ENCODE results near the gene AQP7. TPM values are rescaled to one million over a fixed set of nuclear protein-coding genes. Genes with fewer than 3 reads are reported as not detected.
"Not testable (repeated sequence)": the region's sequence is repeated elsewhere in the genome, so short reads cannot be mapped to it uniquely, and the experiment has no call there.

Gene AQP7
- total RNA-seq, 1 donor from 2014 or later: not detected

GRCh38 chr9:33397801-33398200 is 4.6 kb downstream of the AQP7 start:
- intact Hi-C loops (cut with micrococcal nuclease); H3K4me3 Mint-ChIP-seq; H3K36me3 Mint-ChIP-seq (ENCODE audit: low read depth); H3K4me1 Mint-ChIP-seq; H3K27me3 Mint-ChIP-seq; H3K9me3 Mint-ChIP-seq; H3K27ac Mint-ChIP-seq; DNase-seq: not testable (repeated sequence)

GRCh38 chr9:33395159-33395879 is 7.0 kb downstream of the AQP7 start:
- H3K9me3 Mint-ChIP-seq; H3K4me1 Mint-ChIP-seq; DNase-seq; H3K27me3 Mint-ChIP-seq; H3K27ac Mint-ChIP-seq; H3K4me3 Mint-ChIP-seq; H3K36me3 Mint-ChIP-seq (ENCODE audit: low read depth); intact Hi-C loops (cut with micrococcal nuclease): not testable (repeated sequence)

- intact Hi-C loops (cut with micrococcal nuclease); H3K9me3 Mint-ChIP-seq; H3K4me1 Mint-ChIP-seq; H3K4me3 Mint-ChIP-seq; DNase-seq; H3K27me3 Mint-ChIP-seq; H3K36me3 Mint-ChIP-seq (ENCODE audit: low read depth); H3K27ac Mint-ChIP-seq: not testable (repeated sequence)
Observed at GRCh38 chr9:33393986-33394385, 8.4 kb downstream of the AQP7 start.

GRCh38 chr9:33393581-33393980 is 8.8 kb downstream of the AQP7 start:
- no peaks in the 10 kb centered on the region for H3K9me3 Mint-ChIP-seq
- no peaks in the 10 kb centered on the region for H3K4me1 Mint-ChIP-seq
- no peak overlapping the region for H3K27ac Mint-ChIP-seq
- H3K36me3 Mint-ChIP-seq (ENCODE audit: low read depth): no peaks in the 10 kb centered on the region
- intact Hi-C loops (cut with micrococcal nuclease): no loop called here
- DNase-seq: no peak
- H3K27me3 Mint-ChIP-seq: peaks cover 2% of the 10 kb centered on the region
- H3K4me3 Mint-ChIP-seq: no peak overlapping the region

GRCh38 chr9:33392591-33393021 is 9.8 kb downstream of the AQP7 start:
- H3K4me1 Mint-ChIP-seq; H3K27ac Mint-ChIP-seq; H3K4me3 Mint-ChIP-seq; DNase-seq; H3K27me3 Mint-ChIP-seq; H3K36me3 Mint-ChIP-seq (ENCODE audit: low read depth); intact Hi-C loops (cut with micrococcal nuclease); H3K9me3 Mint-ChIP-seq: not testable (repeated sequence)

- H3K27ac Mint-ChIP-seq; H3K4me1 Mint-ChIP-seq; H3K36me3 Mint-ChIP-seq (ENCODE audit: low read depth); intact Hi-C loops (cut with micrococcal nuclease); H3K27me3 Mint-ChIP-seq; H3K9me3 Mint-ChIP-seq; DNase-seq; H3K4me3 Mint-ChIP-seq: not testable (repeated sequence)
Observed at GRCh38 chr9:33391111-33391771, 11.1 kb downstream of the AQP7 start.

- no peaks in the 10 kb centered on the region for H3K9me3 Mint-ChIP-seq
- no peak for DNase-seq
- H3K4me1 Mint-ChIP-seq: no peaks in the 10 kb centered on the region
- intact Hi-C loops (cut with micrococcal nuclease): no loop called here
- H3K27ac Mint-ChIP-seq: no peak overlapping the region
- H3K4me3 Mint-ChIP-seq: no peak overlapping the region
- H3K27me3 Mint-ChIP-seq: peaks cover 2% of the 10 kb centered on the region
- no peaks in the 10 kb centered on the region for H3K36me3 Mint-ChIP-seq (ENCODE audit: low read depth)
Observed at GRCh38 chr9:33388110-33388994, 14.0 kb downstream of the AQP7 start.

GRCh38 chr9:33386998-33387397 is 15.4 kb downstream of the AQP7 start:
- H3K36me3 Mint-ChIP-seq (ENCODE audit: low read depth); H3K27ac Mint-ChIP-seq; H3K9me3 Mint-ChIP-seq; H3K27me3 Mint-ChIP-seq; DNase-seq; H3K4me1 Mint-ChIP-seq; intact Hi-C loops (cut with micrococcal nuclease); H3K4me3 Mint-ChIP-seq: not testable (repeated sequence)

- H3K4me3 Mint-ChIP-seq; H3K27me3 Mint-ChIP-seq; intact Hi-C loops (cut with micrococcal nuclease); H3K4me1 Mint-ChIP-seq; H3K27ac Mint-ChIP-seq; H3K36me3 Mint-ChIP-seq (ENCODE audit: low read depth); DNase-seq; H3K9me3 Mint-ChIP-seq: not testable (repeated sequence)
Observed at GRCh38 chr9:33386641-33386996, 15.7 kb downstream of the AQP7 start.

- H3K27ac Mint-ChIP-seq; H3K36me3 Mint-ChIP-seq (ENCODE audit: low read depth); H3K9me3 Mint-ChIP-seq; intact Hi-C loops (cut with micrococcal nuclease); DNase-seq; H3K4me1 Mint-ChIP-seq; H3K27me3 Mint-ChIP-seq; H3K4me3 Mint-ChIP-seq: not testable (repeated sequence)
Observed at GRCh38 chr9:33385979-33386640, 16.3 kb downstream of the AQP7 start.

- H3K4me1 Mint-ChIP-seq; DNase-seq; H3K36me3 Mint-ChIP-seq (ENCODE audit: low read depth); H3K9me3 Mint-ChIP-seq; H3K27me3 Mint-ChIP-seq; H3K27ac Mint-ChIP-seq; intact Hi-C loops (cut with micrococcal nuclease); H3K4me3 Mint-ChIP-seq: not testable (repeated sequence)
Observed at GRCh38 chr9:33385536-33385935, 16.8 kb downstream of the AQP7 start.

GRCh38 chr9:33383396-33383795 is 19.0 kb downstream of the AQP7 start:
- H3K27ac Mint-ChIP-seq; H3K4me3 Mint-ChIP-seq; H3K9me3 Mint-ChIP-seq; H3K27me3 Mint-ChIP-seq; intact Hi-C loops (cut with micrococcal nuclease); H3K4me1 Mint-ChIP-seq; H3K36me3 Mint-ChIP-seq (ENCODE audit: low read depth); DNase-seq: not testable (repeated sequence)

GRCh38 chr9:33382397-33382796 is 20.0 kb downstream of the AQP7 start:
- H3K4me1 Mint-ChIP-seq; H3K9me3 Mint-ChIP-seq; H3K27ac Mint-ChIP-seq; intact Hi-C loops (cut with micrococcal nuclease); H3K27me3 Mint-ChIP-seq; DNase-seq; H3K4me3 Mint-ChIP-seq; H3K36me3 Mint-ChIP-seq (ENCODE audit: low read depth): not testable (repeated sequence)
